ENCODE measurements around the gene LY6G5B.

Gene LY6G5B

DNA sequence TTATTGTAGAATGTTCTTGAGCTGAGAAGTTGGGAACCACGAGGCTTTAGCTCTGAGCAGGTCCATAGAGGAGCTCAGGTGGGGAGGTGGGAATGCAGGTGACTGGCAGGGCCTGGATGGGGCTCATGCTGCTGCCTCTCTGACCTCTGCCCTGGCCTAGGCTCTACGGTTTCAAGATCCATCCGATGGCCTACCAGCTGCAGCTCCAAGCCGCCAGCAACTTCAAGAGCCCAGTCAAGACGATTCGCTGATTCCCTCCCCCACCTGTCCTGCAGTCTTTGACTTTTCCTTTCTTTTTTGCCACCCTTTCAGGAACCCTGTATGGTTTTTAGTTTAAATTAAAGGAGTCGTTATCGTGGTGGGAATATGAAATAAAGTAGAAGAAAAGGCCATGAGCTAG is at the start of gene LY6G5B:
LY6G5B (plus strand) TSS at position 301 of the 400 bp plus-strand sequence. CDS start 975 bp downstream, outside the sequence.
- no peak for DNase-seq (ENCODE audit: low read depth)

DNA sequence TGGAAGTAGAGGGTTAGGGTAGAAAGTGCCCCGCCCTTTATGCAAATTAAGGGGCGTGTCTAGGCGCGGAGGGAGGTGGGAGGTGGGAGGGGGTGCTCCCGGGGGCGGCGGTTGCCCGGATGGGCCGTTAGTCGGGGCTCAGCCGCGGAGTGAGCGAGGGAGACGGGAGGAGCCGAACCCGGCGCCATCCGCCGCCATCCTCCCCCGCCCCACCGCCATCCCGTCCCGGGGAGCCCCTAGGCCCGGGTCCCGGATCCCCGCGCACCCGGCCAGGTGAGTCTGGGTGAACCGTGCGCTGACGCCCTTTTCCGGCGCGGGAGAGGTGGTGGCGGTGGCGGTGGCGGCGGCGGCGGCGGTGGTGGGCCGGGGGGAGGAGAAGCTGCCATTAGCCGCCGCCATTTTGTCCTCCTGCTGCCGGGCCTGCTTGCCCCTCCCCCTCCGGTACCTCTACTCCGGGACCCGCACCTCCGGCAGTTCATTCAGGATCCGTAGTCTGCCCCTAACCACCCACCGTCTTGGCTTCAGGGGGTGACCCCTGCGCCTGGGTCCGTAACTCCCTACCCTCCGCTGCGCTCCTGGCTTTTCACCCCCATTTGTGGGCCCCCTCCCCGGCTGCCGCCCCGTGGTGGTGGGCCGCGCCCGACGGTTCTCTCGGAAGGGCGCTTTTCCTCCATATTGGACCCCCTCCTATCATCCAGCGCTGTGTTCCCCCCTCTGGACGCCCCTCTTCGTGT is 49.0 kb upstream of the LY6G5B start, which contains the start of gene PRRC2A:
PRRC2A (plus strand) TSS at position 130 of the 734 bp plus-strand sequence. CDS start 2,075 bp downstream, outside the sequence.
- no peak for DNase-seq (ENCODE audit: low read depth)

GRCh38 chr6:31621320-31621939 is 48.3 kb upstream of the LY6G5B start:
- no peak for DNase-seq (ENCODE audit: low read depth)

DNA sequence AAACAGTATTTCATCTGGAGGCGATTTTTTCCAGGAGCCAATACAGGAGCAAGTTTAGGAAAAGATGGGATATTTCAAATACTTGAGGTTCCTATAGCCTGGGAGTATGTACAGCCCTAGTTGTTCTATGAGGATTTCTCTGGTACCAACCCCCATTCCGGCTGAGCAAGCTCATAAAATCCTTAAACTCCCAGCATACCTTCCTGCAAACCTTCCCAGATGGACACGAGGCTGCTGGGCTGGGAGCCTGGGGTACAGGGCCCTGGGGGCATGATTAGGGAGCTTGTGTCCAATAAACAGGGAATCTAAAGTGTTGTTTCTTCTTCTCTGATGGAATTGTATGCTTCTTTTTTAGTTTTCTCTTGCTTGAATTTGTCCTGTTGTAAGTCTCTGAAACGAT is 47.8 kb upstream of the LY6G5B start:
- no peak for DNase-seq (ENCODE audit: low read depth)

DNA sequence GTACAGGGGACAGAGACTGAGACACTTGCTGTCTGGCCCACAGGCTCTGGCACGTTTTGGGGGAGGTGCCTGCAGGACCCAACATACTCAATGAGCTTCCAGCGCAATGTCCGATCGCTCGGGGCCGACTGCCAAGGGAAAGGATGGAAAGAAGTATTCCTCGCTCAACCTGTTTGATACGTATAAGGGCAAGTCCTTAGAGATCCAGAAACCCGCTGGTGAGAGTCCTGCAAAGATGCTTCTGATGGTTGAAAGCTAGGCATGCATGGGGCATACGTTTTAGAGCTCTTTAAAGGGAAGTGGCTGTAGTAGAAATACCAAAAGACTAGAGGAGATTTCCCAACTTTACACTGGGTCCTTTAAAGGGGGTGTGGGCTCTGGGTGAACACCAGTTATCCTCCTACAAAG is 47.1 kb upstream of the LY6G5B start:
- DNase-seq (ENCODE audit: low read depth) = no peak

DNA sequence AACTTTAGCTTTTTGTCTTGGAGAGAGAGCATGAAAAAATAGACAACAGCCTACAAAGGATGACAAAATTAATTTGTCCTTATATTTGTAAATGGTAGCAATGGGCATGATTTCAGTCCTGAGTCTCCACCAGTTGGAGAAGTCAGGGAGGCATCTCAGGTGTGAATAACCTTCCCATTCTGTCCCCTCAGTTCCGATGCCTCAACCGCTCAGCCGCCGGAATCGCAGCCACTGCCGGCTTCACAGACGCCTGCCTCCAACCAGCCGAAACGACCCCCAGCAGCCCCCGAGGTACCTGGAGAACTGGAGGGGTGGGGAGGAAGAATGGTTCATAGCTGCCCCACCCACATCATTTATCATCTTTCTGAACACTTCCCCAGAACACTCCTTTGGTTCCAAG is 45.7 kb upstream of the LY6G5B start:
- no peak for DNase-seq (ENCODE audit: low read depth)

DNA sequence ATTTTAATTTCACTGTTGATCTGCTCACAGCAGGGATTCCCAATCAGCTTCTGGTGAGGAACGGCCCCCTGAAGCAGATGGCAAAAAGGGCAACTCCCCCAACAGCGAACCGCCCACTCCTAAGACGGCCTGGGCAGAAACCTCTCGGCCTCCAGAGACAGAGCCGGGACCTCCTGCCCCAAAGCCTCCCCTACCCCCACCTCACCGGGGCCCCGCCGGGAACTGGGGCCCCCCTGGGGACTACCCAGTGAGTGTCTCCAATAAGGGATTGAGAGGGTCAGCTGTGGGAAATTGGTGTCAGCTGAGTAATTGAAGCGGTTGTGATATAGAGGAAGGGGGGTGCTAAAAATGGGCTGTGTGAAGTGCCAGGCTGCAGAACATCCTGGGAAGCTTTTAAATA is 42.8 kb upstream of the LY6G5B start:
- no peak for DNase-seq (ENCODE audit: low read depth)

DNA sequence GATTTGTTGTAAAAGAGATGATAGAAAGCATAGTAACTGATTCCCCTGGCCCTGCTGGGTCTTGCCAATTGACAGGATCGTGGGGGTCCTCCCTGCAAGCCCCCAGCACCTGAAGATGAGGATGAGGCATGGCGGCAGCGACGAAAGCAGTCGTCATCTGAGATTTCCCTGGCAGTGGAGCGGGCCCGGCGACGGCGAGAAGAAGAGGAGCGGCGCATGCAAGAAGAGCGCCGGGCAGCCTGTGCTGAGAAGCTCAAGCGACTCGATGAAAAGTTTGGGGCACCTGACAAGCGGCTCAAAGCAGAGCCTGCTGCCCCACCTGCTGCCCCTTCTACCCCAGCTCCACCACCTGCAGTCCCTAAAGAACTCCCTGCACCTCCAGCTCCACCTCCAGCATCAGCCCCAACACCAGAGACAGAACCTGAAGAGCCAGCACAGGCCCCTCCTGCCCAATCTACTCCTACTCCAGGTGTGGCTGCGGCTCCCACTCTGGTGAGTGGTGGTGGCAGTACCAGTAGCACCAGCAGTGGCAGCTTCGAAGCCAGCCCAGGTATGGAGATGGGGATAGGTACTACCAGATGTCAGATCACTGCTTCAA is 42.0 kb upstream of the LY6G5B start:
- DNase-seq (ENCODE audit: low read depth) = no peak

DNA sequence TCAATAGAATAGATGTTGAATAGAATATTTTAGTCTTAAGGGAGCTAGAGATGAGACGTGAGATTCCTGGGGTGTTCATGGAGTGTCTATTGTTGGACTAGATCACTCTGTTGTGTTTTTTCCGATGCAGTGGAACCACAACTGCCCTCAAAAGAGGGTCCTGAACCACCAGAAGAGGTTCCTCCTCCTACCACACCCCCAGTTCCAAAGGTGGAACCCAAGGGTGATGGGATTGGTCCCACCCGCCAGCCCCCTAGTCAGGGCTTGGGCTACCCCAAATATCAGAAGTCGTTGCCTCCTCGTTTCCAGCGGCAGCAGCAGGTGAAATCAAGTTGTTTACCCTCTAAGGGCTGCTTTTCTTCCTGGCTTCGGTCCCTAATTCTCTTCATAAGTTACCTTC is 40.8 kb upstream of the LY6G5B start:
- no peak for DNase-seq (ENCODE audit: low read depth)

GRCh38 chr6:31630177-31630934 is 39.4 kb upstream of the LY6G5B start:
- no peak for DNase-seq (ENCODE audit: low read depth)

DNA sequence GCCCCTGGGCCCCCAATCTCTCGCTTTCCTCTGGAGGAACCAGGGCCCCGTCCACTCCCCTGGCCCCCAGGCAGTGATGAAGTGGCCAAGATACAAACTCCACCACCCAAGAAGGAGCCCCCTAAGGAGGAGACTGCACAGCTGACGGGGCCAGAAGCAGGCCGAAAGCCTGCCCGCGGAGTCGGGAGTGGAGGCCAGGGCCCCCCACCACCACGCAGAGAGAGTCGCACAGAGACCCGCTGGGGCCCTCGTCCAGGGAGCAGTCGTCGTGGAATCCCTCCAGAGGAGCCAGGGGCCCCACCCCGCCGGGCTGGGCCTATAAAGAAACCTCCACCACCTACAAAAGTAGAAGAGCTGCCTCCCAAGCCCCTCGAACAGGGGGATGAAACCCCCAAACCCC is 38.6 kb upstream of the LY6G5B start:
- no peak for DNase-seq (ENCODE audit: low read depth)

DNA sequence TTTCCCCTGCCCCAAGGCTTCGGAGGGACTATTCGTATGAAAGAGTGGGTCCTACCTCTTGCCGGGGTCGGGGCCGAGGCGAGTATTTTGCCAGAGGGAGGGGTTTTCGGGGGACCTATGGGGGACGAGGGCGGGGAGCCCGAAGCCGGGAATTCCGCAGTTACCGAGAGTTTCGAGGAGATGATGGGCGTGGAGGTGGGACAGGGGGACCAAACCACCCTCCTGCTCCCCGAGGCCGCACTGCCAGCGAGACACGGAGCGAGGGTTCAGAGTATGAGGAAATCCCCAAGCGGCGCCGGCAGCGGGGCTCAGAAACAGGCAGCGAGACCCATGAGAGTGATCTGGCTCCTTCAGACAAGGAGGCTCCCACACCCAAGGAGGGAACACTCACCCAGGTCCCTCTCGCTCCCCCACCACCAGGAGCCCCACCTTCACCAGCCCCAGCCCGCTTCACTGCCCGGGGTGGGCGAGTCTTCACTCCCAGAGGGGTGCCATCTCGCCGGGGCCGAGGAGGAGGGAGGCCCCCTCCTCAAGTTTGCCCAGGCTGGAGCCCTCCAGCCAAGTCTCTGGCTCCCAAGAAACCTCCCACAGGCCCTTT is 38.0 kb upstream of the LY6G5B start:
- DNase-seq (ENCODE audit: low read depth) = no peak

- DNase-seq (ENCODE audit: low read depth) = no peak
Measured at GRCh38 chr6:31632279-31632946, 37.4 kb upstream of the LY6G5B start.

GRCh38 chr6:31633447-31633846 is 36.3 kb upstream of the LY6G5B start:
- DNase-seq (ENCODE audit: low read depth) = no peak

GRCh38 chr6:31634131-31634530 is 35.6 kb upstream of the LY6G5B start:
- DNase-seq (ENCODE audit: low read depth) = no peak

GRCh38 chr6:31634969-31635575 is 34.7 kb upstream of the LY6G5B start:
- DNase-seq (ENCODE audit: low read depth) = no peak

- DNase-seq (ENCODE audit: low read depth) = no peak
Measured at GRCh38 chr6:31636698-31637596, 32.8 kb upstream of the LY6G5B start.

DNA sequence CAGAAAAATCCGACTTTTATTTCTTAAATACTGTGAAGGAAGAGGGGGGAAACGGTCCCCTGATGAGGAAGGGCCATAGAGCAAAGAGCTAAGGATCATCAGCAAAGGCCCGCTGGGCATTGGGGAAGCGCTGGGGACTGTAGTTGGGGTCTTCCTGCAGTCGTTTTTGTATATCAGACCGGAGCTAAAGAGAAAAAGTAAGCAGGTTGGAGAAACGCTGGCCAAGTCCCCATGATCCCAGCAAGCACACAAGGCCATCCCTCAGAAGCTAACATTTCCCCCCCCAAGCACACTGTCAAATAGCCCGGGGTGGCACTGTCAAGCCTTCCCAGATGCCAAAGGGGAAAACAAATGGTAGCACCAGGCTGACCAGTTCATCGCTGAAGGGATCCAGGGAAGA is 30.7 kb upstream of the LY6G5B start:
- DNase-seq (ENCODE audit: low read depth) = no peak

DNA sequence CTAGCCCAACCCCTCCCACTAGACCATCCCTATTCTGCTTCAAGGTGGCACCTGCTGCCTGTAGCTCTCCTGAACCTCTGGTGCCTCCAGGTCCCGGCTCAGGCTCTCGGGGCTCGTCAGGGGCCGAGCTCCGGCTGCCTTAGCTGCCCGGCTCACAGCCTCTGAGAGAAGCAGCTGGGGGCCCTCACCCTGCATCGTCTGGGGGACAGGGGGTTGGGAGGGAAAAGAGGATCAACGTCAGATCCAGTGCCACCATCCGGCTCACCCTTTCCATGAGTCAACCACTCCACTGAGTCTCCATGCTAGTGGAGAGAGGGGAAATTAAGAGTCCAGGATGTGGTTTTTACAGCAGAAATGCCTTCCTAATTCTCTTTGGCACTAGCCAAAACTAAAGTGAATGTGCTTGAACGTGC is 30.3 kb upstream of the LY6G5B start:
- no peak for DNase-seq (ENCODE audit: low read depth)

DNA sequence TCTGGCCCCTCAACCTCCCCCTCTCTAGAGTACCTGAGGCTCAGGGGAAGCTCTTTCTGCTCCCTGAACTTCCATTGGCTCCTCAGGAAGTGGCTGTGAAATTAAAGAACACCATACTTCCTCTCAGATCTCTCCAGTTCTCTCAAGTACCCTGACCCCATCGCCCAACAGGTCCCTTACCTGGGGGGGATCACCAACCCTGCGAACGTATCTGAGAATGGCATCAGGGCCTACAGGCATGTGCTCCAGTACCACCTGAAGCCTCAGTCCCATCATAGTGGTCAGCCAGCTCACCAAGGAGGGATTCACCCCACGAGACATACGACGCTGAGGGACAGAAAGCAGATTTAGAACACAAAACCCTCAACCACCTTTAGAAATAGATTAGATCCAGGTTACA is 29.2 kb upstream of the LY6G5B start:
- DNase-seq (ENCODE audit: low read depth) = no peak

Data from non-pigmented ciliary epithelial cell (primary cell).